Caco-2 (cell line): ENCODE measurements around the gene SH3RF1. TPM values are rescaled to one million over a fixed set of nuclear protein-coding genes. Genes with fewer than 3 reads are reported as not detected.

Experiments
- BruUV-seq: library from RNA; stranded (reverse); fragments of 400-500 nt; replicated peaks from 2 replicates; lab custom pipeline; 2021; lab: Mats Ljungman, UMichigan
- CTCF ChIA-PET: fragments of 300-600 bp; sonication (Branson Sonifier 250); formaldehyde crosslinking; loops from one replicate; lab custom pipeline; 2022; ENCODE audit warnings: antibody characterized with exemption; lab: Charles Lee
- POLR2A ChIA-PET: fragments of 300-600 bp; sonication (Branson Sonifier 250); formaldehyde crosslinking; loops from one replicate; lab custom pipeline; 2022; ENCODE audit warnings: antibody characterized with exemption; lab: Charles Lee
- DNase-seq, 2 experiments: peaks; one replicate each; pipeline versions ENCODE4 v3.0.0 to v3.0.0-alpha.2; 2020 to 2022
- H3K27me3 ChIP-seq: replicated peaks from 2 replicates; pipeline ENCODE4 v1.6.0; 2011; ENCODE audit warnings: low read length; ENCODE audit not compliant: control insufficient read depth, insufficient read depth
- H3K36me3 ChIP-seq: 2 replicates; pipeline ENCODE4 v1.5.1; 2011; ENCODE audit warnings: low read length; ENCODE audit not compliant: control insufficient read depth, insufficient read depth
- H3K4me1 ChIP-seq: fragments of 250-450 bp; sonication (Bioruptor Pico); 2 replicates; pipeline ENCODE4 v1.5.1; 2020; ENCODE audit warnings: mild to moderate bottlenecking
- H3K4me3 ChIP-seq: 2 replicates; pipeline ENCODE4 v1.5.1; 2011; ENCODE audit warnings: low read depth, mild to moderate bottlenecking, control low read depth, low read length
- H3K9me3 ChIP-seq: fragments of 250-450 bp; sonication (Bioruptor Pico); 2 replicates; pipeline ENCODE4 v1.5.1; 2020; ENCODE audit warnings: mild to moderate bottlenecking, moderate library complexity
- H3K27ac Mint-ChIP-seq: one replicate; pipeline ENCODE4 v1.8.0; 2022; ENCODE audit warnings: mixed read lengths; ENCODE audit not compliant: unreplicated experiment
- H3K27me3 Mint-ChIP-seq: one replicate; pipeline ENCODE4 v1.8.0; 2022; ENCODE audit warnings: mixed read lengths; ENCODE audit not compliant: insufficient read depth, unreplicated experiment
- H3K36me3 Mint-ChIP-seq: one replicate; pipeline ENCODE4 v1.8.0; 2022; ENCODE audit warnings: mild to moderate bottlenecking, mixed read lengths; ENCODE audit not compliant: insufficient read depth, unreplicated experiment
- H3K4me1 Mint-ChIP-seq: one replicate; pipeline ENCODE4 v1.8.0; 2022; ENCODE audit warnings: low read depth, mixed read lengths; ENCODE audit not compliant: unreplicated experiment
- H3K4me3 Mint-ChIP-seq: one replicate; pipeline ENCODE4 v1.8.0; 2022; ENCODE audit warnings: mild to moderate bottlenecking, moderate library complexity, mixed read lengths; ENCODE audit not compliant: unreplicated experiment
- H3K9me3 Mint-ChIP-seq: one replicate; pipeline ENCODE4 v1.8.0; 2022; ENCODE audit warnings: mixed read lengths; ENCODE audit not compliant: unreplicated experiment
- CTCF ChIP-seq, 2 experiments: fragments of 200-600 bp in 1 of 2; IDR thresholded peaks; 1 replicate in 1 of 2; 2 replicates in 1 of 2; pipeline versions ENCODE4 v1.5.1 to v1.8.0; 2011 to 2022; ENCODE audit warnings: antibody characterized with exemption in 1 of 2, control low read depth in 1 of 2, inconsistent platforms in 1 of 2, low read depth in 1 of 2, low read length in 1 of 2, mild to moderate bottlenecking in 1 of 2, moderate library complexity in 1 of 2; ENCODE audit not compliant: insufficient read depth in 1 of 2, severe bottlenecking in 1 of 2, unreplicated experiment in 1 of 2
- intact Hi-C: fragments of 100-400 bp; cut with micrococcal nuclease; formaldehyde crosslinking; loops from one replicate; pipeline ENCODE4 v1.10.0; 2022; ENCODE audit not compliant: unreplicated experiment
- total RNA-seq: library from RNA; stranded (reverse); gene quantifications from 2 replicates; pipeline ENCODE4 v1.2.3, GENCODE V29; 2022

The SH3RF1 gene
- total RNA-seq, 1 experiment from 2014 or later, result 25.1 TPM

- intact Hi-C loops, result no loop called here
- Mint-ChIP-seq H3K4me1 (peaks cover 13% of the 10 kb centered on the region), H3K27me3 (no peaks in the 10 kb centered on the region), H3K9me3 (no peaks in the 10 kb centered on the region), H3K27ac (no peak overlapping the region), H3K4me3 (no peak overlapping the region), H3K36me3 (peaks cover 6% of the 10 kb centered on the region)
- Histone ChIP-seq H3K36me3 (no peaks in the 10 kb centered on the region), H3K27me3 (no peaks in the 10 kb centered on the region), H3K4me3 (no peak overlapping the region), H3K4me1 (peaks cover 6% of the 10 kb centered on the region; the same call in 1 of the 2 replicates), H3K9me3 (no peaks in the 10 kb centered on the region)
- no TSS peak for BruUV-seq
- no peak for DNase-seq
- POLR2A ChIA-PET, result no interaction called here
- no peak for TF ChIP-seq CTCF (IDR thresholded peaks at IDR 0.05; ENCODE audit: insufficient read depth in 1 of 2, low read depth in 1 of 2, low read length in 1 of 2, severe bottlenecking in 1 of 2, unreplicated experiment in 1 of 2)
- CTCF ChIA-PET, result no interaction called here
These were observed 31.4 kb downstream of the SH3RF1 start for GRCh38 chr4:169239221-169239905.

- DNase-seq, result no peak
- H3K27ac Mint-ChIP-seq, result no peak overlapping the region
- H3K4me1 ChIP-seq, result peaks cover 2% of the 10 kb centered on the region; the same call in 1 of the 2 replicates
- H3K4me3 ChIP-seq, result no peak overlapping the region
- H3K36me3 ChIP-seq, result no peaks in the 10 kb centered on the region
- POLR2A ChIA-PET, result no interaction called here
- TF ChIP-seq CTCF (IDR thresholded peaks at IDR 0.05; ENCODE audit: insufficient read depth in 1 of 2, low read depth in 1 of 2, low read length in 1 of 2, severe bottlenecking in 1 of 2, unreplicated experiment in 1 of 2), result no peak
- peaks cover 6% of the 10 kb centered on the region for H3K36me3 Mint-ChIP-seq
- no peak overlapping the region for H3K4me3 Mint-ChIP-seq
- H3K9me3 Mint-ChIP-seq, result no peaks in the 10 kb centered on the region
- H3K9me3 ChIP-seq, result no peaks in the 10 kb centered on the region
- no peaks in the 10 kb centered on the region for H3K27me3 ChIP-seq
- BruUV-seq, result no TSS peak
- intact Hi-C loops, result no loop called here
- H3K27me3 Mint-ChIP-seq, result no peaks in the 10 kb centered on the region
- H3K4me1 Mint-ChIP-seq, result peaks cover 6% of the 10 kb centered on the region
- CTCF ChIA-PET, result no interaction called here
These were observed 32.3 kb downstream of the SH3RF1 start for GRCh38 chr4:169238445-169238844.

DNA sequence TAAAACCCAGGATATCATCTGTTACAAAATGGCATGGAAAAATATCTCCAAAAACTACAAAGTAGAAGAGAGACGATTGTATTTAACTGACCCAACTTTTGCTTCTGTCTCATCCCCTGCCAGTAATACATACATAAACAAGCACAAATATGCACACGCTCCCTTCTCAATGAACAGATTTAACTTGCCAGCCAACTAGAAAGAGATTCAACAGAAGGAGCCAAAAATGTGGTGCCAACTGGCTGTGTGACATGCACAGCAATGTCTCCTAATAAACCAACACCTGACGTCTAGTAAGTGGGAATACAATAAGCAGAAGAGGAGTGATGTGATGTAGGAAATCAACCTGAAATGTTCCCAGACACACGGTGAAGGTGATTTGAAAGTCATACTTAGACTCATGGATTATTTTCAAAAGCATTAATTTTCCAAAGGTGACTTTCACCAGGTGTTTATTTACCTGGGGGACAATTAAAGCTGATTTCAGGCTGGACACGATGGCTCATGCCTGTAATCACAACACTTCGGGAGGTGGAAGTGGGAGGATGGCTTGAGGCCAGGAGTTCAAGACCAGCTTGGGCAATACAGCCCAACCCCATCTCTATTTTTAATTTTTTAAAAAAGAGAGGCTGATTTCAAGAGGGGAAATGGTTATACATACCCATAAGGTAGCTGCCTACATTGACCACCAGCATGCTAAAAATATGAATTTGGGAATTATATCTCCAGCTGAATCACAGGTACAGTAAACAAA lies 33.7 kb downstream of the SH3RF1 start:
- Histone ChIP-seq H3K36me3 (no peaks in the 10 kb centered on the region), H3K4me3 (no peak overlapping the region), H3K27me3 (no peaks in the 10 kb centered on the region), H3K9me3 (no peaks in the 10 kb centered on the region), H3K4me1 (peaks cover 2% of the 10 kb centered on the region; the same call in 1 of the 2 replicates)
- H3K36me3 Mint-ChIP-seq, result peaks cover 6% of the 10 kb centered on the region
- BruUV-seq, result no TSS peak
- no peak for DNase-seq
- CTCF ChIA-PET, result no interaction called here
- H3K4me1 Mint-ChIP-seq, result peaks cover 10% of the 10 kb centered on the region
- H3K27ac Mint-ChIP-seq, result no peak overlapping the region
- no peak overlapping the region for H3K4me3 Mint-ChIP-seq
- POLR2A ChIA-PET, result no interaction called here
- H3K9me3 Mint-ChIP-seq, result no peaks in the 10 kb centered on the region
- no peak for TF ChIP-seq CTCF (IDR thresholded peaks at IDR 0.05; ENCODE audit: insufficient read depth in 1 of 2, low read depth in 1 of 2, low read length in 1 of 2, severe bottlenecking in 1 of 2, unreplicated experiment in 1 of 2)
- H3K27me3 Mint-ChIP-seq, result no peaks in the 10 kb centered on the region
- intact Hi-C loops, result no loop called here
